Liver (tissue), 3 donors: ENCODE results near the gene ASTE1.

Experiments
- ATF3 ChIP-seq: IDR thresholded peaks from 2 replicates; pipeline ENCODE4 v1.6.1; 2016; ENCODE audit warnings: antibody characterized with exemption
- CTCF ChIP-seq: fragments of 150-350 bp; IDR thresholded peaks from 2 replicates; pipeline ENCODE4 v1.5.1; 2017; ENCODE audit warnings: improper control_type of control experiment, low read depth, low read length; ENCODE audit not compliant: missing input control
- RXRA ChIP-seq, 2 donors: IDR thresholded peaks; 2 replicates each; pipeline ENCODE4 v1.6.1; 2017 to 2018; ENCODE audit warnings: antibody characterized with exemption in 2 of 2, mild to moderate bottlenecking in 1 of 2
- donor health status: healthy.
- donor health status: healthy.

GRCh38 chr3:131031660-131032059 is 5.0 kb upstream of the ASTE1 start:
- no peak for TF ChIP-seq RXRA (IDR thresholded peaks at IDR 0.05)
- no peak for TF ChIP-seq CTCF
- no peak for TF ChIP-seq ATF3
